Skin epidermis (tissue), 12 donors: ENCODE results near the gene NEURL1B.

Source experiments
- H3K27ac ChIP-seq, 21 experiments: fragments of 200-600 bp; sonication (generic) in 11 of 21; one replicate each; pipeline ENCODE4 v1.5.0; 2020; ENCODE audit warnings: mild to moderate bottlenecking in 3 of 21, inconsistent platforms in 2 of 21, moderate library complexity in 2 of 21
- H3K4me3 ChIP-seq, 7 experiments: fragments of 200-600 bp; sonication (generic) in 2 of 7; one replicate each; pipeline ENCODE4 v1.5.0; 2020; ENCODE audit warnings: inconsistent platforms in 2 of 7, mild to moderate bottlenecking in 2 of 7, moderate library complexity in 1 of 7

NEURL1B gene

GRCh38 chr5:172717481-172718195 is 76.6 kb downstream of the NEURL1B start:
- Histone ChIP-seq H3K27ac (peak overlapping the region in 11 of 21 experiments; percentile 27 to 81 (median 52)), H3K4me3 (no peak overlapping the region)

GRCh38 chr5:172718527-172719114 is 77.6 kb downstream of the NEURL1B start:
- Histone ChIP-seq H3K4me3 (no peak overlapping the region), H3K27ac (no peak overlapping the region)

- Histone ChIP-seq H3K27ac (peak overlapping the region in 9 of 21 experiments; percentile 2 to 80 (median 23)), H3K4me3 (no peak overlapping the region)
Measured at GRCh38 chr5:172719211-172719610, 78.1 kb downstream of the NEURL1B start.

- H3K27ac ChIP-seq = peak overlapping the region in 10 of 21 experiments; percentile 3 to 80 (median 26)
- no peak overlapping the region for H3K4me3 ChIP-seq
Measured at GRCh38 chr5:172720655-172721054, 79.6 kb downstream of the NEURL1B start.

- Histone ChIP-seq H3K27ac (peak overlapping the region in 13 of 21 experiments; percentile 12 to 80 (median 40)), H3K4me3 (no peak overlapping the region)
Measured at GRCh38 chr5:172721455-172722326, 80.6 kb downstream of the NEURL1B start.

- H3K27ac ChIP-seq = peak overlapping the region in 11 of 21 experiments; percentile 6 to 59 (median 21)
Measured at GRCh38 chr5:172722327-172722815, 81.3 kb downstream of the NEURL1B start.

GRCh38 chr5:172723508-172723907 is 82.4 kb downstream of the NEURL1B start:
- H3K4me3 ChIP-seq = no peak overlapping the region
- peak overlapping the region in 1 of 21 experiments; percentile 59 for H3K27ac ChIP-seq

More at GRCh38 chr5:172722327-172722815, 81.3 kb downstream of the NEURL1B start:
- no peak overlapping the region for H3K4me3 ChIP-seq

- Histone ChIP-seq H3K4me3 (no peak overlapping the region), H3K27ac (peak overlapping the region in 2 of 21 experiments; percentile 1 to 8)
Measured at GRCh38 chr5:172724242-172725183, 83.5 kb downstream of the NEURL1B start.

GRCh38 chr5:172725273-172725672 is 84.2 kb downstream of the NEURL1B start:
- H3K27ac ChIP-seq = peak overlapping the region in 1 of 21 experiments; percentile 8
- H3K4me3 ChIP-seq = no peak overlapping the region

- H3K4me3 ChIP-seq = no peak overlapping the region
- H3K27ac ChIP-seq = no peak overlapping the region
Measured at GRCh38 chr5:172725785-172726184, 84.7 kb downstream of the NEURL1B start.

GRCh38 chr5:172726966-172727365 is 85.9 kb downstream of the NEURL1B start:
- Histone ChIP-seq H3K27ac (peak overlapping the region in 5 of 21 experiments; percentile 26 to 98 (median 52)), H3K4me3 (no peak overlapping the region)

GRCh38 chr5:172727551-172727950 is 86.5 kb downstream of the NEURL1B start:
- Histone ChIP-seq H3K27ac (peak overlapping the region in 6 of 21 experiments; percentile 3 to 98 (median 34)), H3K4me3 (no peak overlapping the region)

- peak overlapping the region in 16 of 21 experiments; percentile 30 to 99 (median 76) for H3K27ac ChIP-seq
Measured at GRCh38 chr5:172728481-172729241, 87.6 kb downstream of the NEURL1B start.

GRCh38 chr5:172729588-172729987 is 88.5 kb downstream of the NEURL1B start:
- Histone ChIP-seq H3K4me3 (no peak overlapping the region), H3K27ac (peak overlapping the region in 17 of 21 experiments; percentile 5 to 99 (median 95))

More at GRCh38 chr5:172728481-172729241, 87.6 kb downstream of the NEURL1B start:
- H3K4me3 ChIP-seq = no peak overlapping the region

GRCh38 chr5:172730222-172730621 is 89.2 kb downstream of the NEURL1B start:
- Histone ChIP-seq H3K27ac (peak overlapping the region in 16 of 21 experiments; percentile 21 to 99 (median 95)), H3K4me3 (no peak overlapping the region)

GRCh38 chr5:172730981-172731679 is 90.1 kb downstream of the NEURL1B start:
- Histone ChIP-seq H3K27ac (peak overlapping the region in 18 of 21 experiments; percentile 31 to 99 (median 96)), H3K4me3 (no peak overlapping the region)

GRCh38 chr5:172731680-172732074 is 90.6 kb downstream of the NEURL1B start:
- Histone ChIP-seq H3K4me3 (no peak overlapping the region), H3K27ac (peak overlapping the region in 19 of 21 experiments; percentile 31 to 99 (median 96))
